Esophagus muscularis mucosa (tissue), 4 donors: ENCODE measurements around the gene USP28. TPM values are rescaled to one million over a fixed set of nuclear protein-coding genes. Genes with fewer than 3 reads are reported as not detected.
A peak's percentile ranks its signal among the peaks of the same experiment; 100 is the strongest.

Experiments used
- DNase-seq: peaks from one replicate; pipeline ENCODE4 v3.0.0-alpha.2; 2017; ENCODE audit errors: extremely low spot score
- H3K27ac ChIP-seq, 4 donors: fragments of 200-600 bp; sonication (generic); replicated peaks in 1 of 4; 1 replicate in 3 of 4; 2 replicates in 1 of 4; pipeline ENCODE4 v1.5.1; 2016 to 2019; ENCODE audit warnings: mild to moderate bottlenecking in 1 of 4
- H3K27me3 ChIP-seq, 4 donors: fragments of 200-600 bp; sonication (generic); one replicate each; pipeline versions ENCODE4 v1.5.1 to v1.6.0; 2016 to 2019
- H3K36me3 ChIP-seq, 4 donors: fragments of 200-600 bp; sonication (generic); one replicate each; pipeline ENCODE4 v1.5.1; 2016 to 2019
- H3K4me1 ChIP-seq, 4 donors: fragments of 200-600 bp; sonication (generic); one replicate each; pipeline ENCODE4 v1.5.1; 2016 to 2019
- H3K4me3 ChIP-seq, 4 donors: fragments of 200-600 bp; sonication (generic); 1 replicate in 2 of 4; 2 replicates in 2 of 4; pipeline ENCODE4 v1.5.1; 2016 to 2019; ENCODE audit warnings: mild to moderate bottlenecking in 4 of 4, moderate library complexity in 1 of 4
- H3K9me3 ChIP-seq, 4 donors: fragments of 200-600 bp; sonication (generic); 1 replicate in 3 of 4; 2 replicates in 1 of 4; pipeline ENCODE4 v1.5.1; 2016 to 2019
- CTCF ChIP-seq, 3 experiments: fragments of 200-600 bp in 2 of 3; fragments of 450-650 bp in 1 of 3; sonication (generic) in 2 of 3; IDR thresholded peaks; one replicate each; pipeline ENCODE4 v1.5.1; 2017 to 2019; ENCODE audit warnings: antibody characterized with exemption in 3 of 3, mild to moderate bottlenecking in 2 of 3, moderate library complexity in 1 of 3
- EP300 ChIP-seq: sonication (generic); formaldehyde crosslinking; IDR thresholded peaks from one replicate; pipeline ENCODE4 v1.6.1; 2017; ENCODE audit warnings: antibody characterized with exemption
- POLR2A ChIP-seq: fragments of 450-650 bp; IDR thresholded peaks from one replicate; pipeline ENCODE4 v1.6.1; 2017; ENCODE audit warnings: antibody characterized with exemption, moderate library complexity, mild to moderate bottlenecking, low read depth
- POLR2AphosphoS5 ChIP-seq, 2 donors: sonication (generic); formaldehyde crosslinking; IDR thresholded peaks; one replicate each; pipeline ENCODE4 v1.6.1; 2017; ENCODE audit warnings: antibody characterized with exemption in 2 of 2
- WGBS: methylation state at CpG from one replicate; pipeline ENCODE4 v1.1.5; 2018; 5-methylcytosine and 5-hydroxymethylcytosine counted together
- intact Hi-C: fragments of 100-400 bp; cut with DNase I; formaldehyde crosslinking; loops from one replicate; pipeline ENCODE4 v1.15.1; 2023
- total RNA-seq, 4 donors: library from RNA; depleted of rRNA; stranded (reverse); fragments of >200 nt; gene quantifications; one replicate each; pipeline versions ENCODE4 v1.1.0 to v1.2.1, GENCODE V29; 2016

USP28 gene
- total RNA-seq, 4 donors from 2014 or later = 25.2 to 45.9 (median 35.3) TPM

DNA sequence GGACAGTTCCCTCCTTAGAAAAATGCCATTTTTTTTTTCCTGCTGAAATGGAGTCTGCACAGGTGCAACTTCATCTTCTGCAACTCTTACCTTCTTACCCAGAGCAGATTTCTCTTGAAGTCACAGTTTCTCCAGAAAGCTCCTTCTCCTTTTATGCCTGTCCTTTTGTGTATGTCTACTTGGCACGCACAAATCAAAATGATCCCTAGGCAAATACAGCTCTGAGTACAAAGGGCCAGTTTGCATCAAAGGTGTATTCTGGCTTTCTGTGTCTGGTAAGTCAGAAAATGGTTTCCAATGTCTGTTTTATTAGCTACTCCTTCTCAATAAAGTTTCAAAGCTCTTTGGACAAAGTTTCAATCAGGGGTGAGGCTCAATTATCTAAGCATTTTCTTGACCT is 93.2 kb downstream of the USP28 start:
- Histone ChIP-seq H3K27me3 (no peaks in the 10 kb centered on the region), H3K36me3 (no peaks in the 10 kb centered on the region), H3K9me3 (no peaks in the 10 kb centered on the region), H3K4me1 (peaks cover 9 to 12% (median 12%) of the 10 kb centered on the region in 4 donors), H3K4me3 (no peak overlapping the region), H3K27ac (no peak overlapping the region)
- TF ChIP-seq POLR2AphosphoS5 (IDR thresholded peaks at IDR 0.05) = no peak
- no peak for TF ChIP-seq POLR2A
- no peak for TF ChIP-seq EP300
- no peak for TF ChIP-seq CTCF (IDR thresholded peaks at IDR 0.05)
- intact Hi-C loops = no loop called here
- 87% methylated on average over 1 of the region's 1 CpG for WGBS
- no peak for DNase-seq

- Histone ChIP-seq H3K4me1 (peaks cover 9 to 12% (median 12%) of the 10 kb centered on the region in 4 donors), H3K27ac (no peak overlapping the region), H3K27me3 (no peaks in the 10 kb centered on the region), H3K4me3 (no peak overlapping the region), H3K36me3 (no peaks in the 10 kb centered on the region), H3K9me3 (no peaks in the 10 kb centered on the region)
- intact Hi-C loops = no loop called here
- WGBS = 91% methylated on average over 5 of the region's 5 CpGs
- TF ChIP-seq EP300 = no peak
- TF ChIP-seq CTCF (IDR thresholded peaks at IDR 0.05) = no peak
- no peak for TF ChIP-seq POLR2AphosphoS5 (IDR thresholded peaks at IDR 0.05)
- TF ChIP-seq POLR2A = no peak
- no peak for DNase-seq
Observed at GRCh38 chr11:113781682-113782081, 93.7 kb downstream of the USP28 start.

- 92% methylated on average over 4 of the region's 4 CpGs for WGBS
Observed at GRCh38 chr11:113779496-113779895, 95.9 kb downstream of the USP28 start, which contains the start of gene CLDN25. Gene CLDN25 (plus strand): TSS chr11:113779796. CDS start chr11:113779796, 0 bp downstream.

GRCh38 chr11:113778111-113778910 is 97.1 kb downstream of the USP28 start:
- Histone ChIP-seq H3K27ac (peak overlapping the region; percentile 32 to 49 (median 41)), H3K27me3 (no peaks in the 10 kb centered on the region), H3K9me3 (no peaks in the 10 kb centered on the region), H3K4me1 (peaks cover 9 to 16% (median 12%) of the 10 kb centered on the region in 4 donors), H3K4me3 (peak overlapping the region in 2 of 4 donors; percentile 16 to 35), H3K36me3 (no peaks in the 10 kb centered on the region)
- DNase-seq = no peak
- TF ChIP-seq POLR2AphosphoS5 (IDR thresholded peaks at IDR 0.05) = peak in 1 of 2 donors; percentile 47
- no peak for TF ChIP-seq EP300
- 44% methylated on average over 11 of the region's 11 CpGs for WGBS
- intact Hi-C loops = loop anchor here (10.0 kb wide), 1 partner anchor 486 kb away; no protein-coding TSS in a partner anchor

More at GRCh38 chr11:113779496-113779895, 95.9 kb downstream of the USP28 start, which contains the start of gene CLDN25:
- TF ChIP-seq CTCF (IDR thresholded peaks at IDR 0.05) = no peak
- no peak for TF ChIP-seq POLR2AphosphoS5 (IDR thresholded peaks at IDR 0.05)
- no peak for TF ChIP-seq POLR2A
- no peak for TF ChIP-seq EP300
- peaks cover 9 to 12% (median 12%) of the 10 kb centered on the region in 4 donors for H3K4me1 ChIP-seq
- no peaks in the 10 kb centered on the region for H3K9me3 ChIP-seq
- intact Hi-C loops = loop anchor here (10.0 kb wide), 1 partner anchor 485 kb away; no protein-coding TSS in a partner anchor
- H3K36me3 ChIP-seq = no peaks in the 10 kb centered on the region
- no peak within 1 kb of the TSS for H3K27ac ChIP-seq
- no peaks in the 10 kb centered on the region for H3K27me3 ChIP-seq
- no peak within 1 kb of the TSS for H3K4me3 ChIP-seq
- DNase-seq = no peak

GRCh38 chr11:113774174-113774503 is 101.2 kb downstream of the USP28 start:
- H3K27ac ChIP-seq = peak overlapping the region; percentile 84 to 88 (median 88)
- no peaks in the 10 kb centered on the region for H3K27me3 ChIP-seq
- no peaks in the 10 kb centered on the region for H3K9me3 ChIP-seq
- intact Hi-C loops = loop anchor here (10.0 kb wide), 1 partner anchor 491 kb away; no protein-coding TSS in a partner anchor
- H3K36me3 ChIP-seq = peaks cover 0 to 12% (median 6%) of the 10 kb centered on the region in 4 donors
- no peak for TF ChIP-seq EP300
- no peak for TF ChIP-seq POLR2A
- TF ChIP-seq CTCF (IDR thresholded peaks at IDR 0.05) = no peak
- 0% methylated on average over 1 of the region's 1 CpG for WGBS
- no peak for DNase-seq
- peaks cover 22 to 38% (median 33%) of the 10 kb centered on the region in 4 donors for H3K4me1 ChIP-seq
- H3K4me3 ChIP-seq = peak overlapping the region; percentile 72 to 87 (median 82)
